NB4 (cell line): ENCODE data around the gene TMPRSS12.
"Not testable (repeated sequence)": the region's sequence is repeated elsewhere in the genome, so short reads cannot be mapped to it uniquely, and the experiment has no call there.

Source experiments
- DNase-seq: peaks from one replicate; pipeline ENCODE4 v3.0.0; 2010; ENCODE audit warnings: low read depth
- H3K4me3 ChIP-seq: one replicate; pipeline ENCODE4 v1.5.1; 2011; ENCODE audit warnings: mild to moderate bottlenecking, low read depth, low read length, moderate library complexity
- CTCF ChIP-seq: IDR thresholded peaks from one replicate; pipeline ENCODE4 v1.5.1; 2012; ENCODE audit warnings: low read depth, low read length
- MAX ChIP-seq: IDR thresholded peaks from 2 replicates; pipeline ENCODE4 v1.6.1; 2011; ENCODE audit warnings: low read depth, low read length
- MYC ChIP-seq: IDR thresholded peaks from 2 replicates; pipeline ENCODE4 v1.6.1; 2011; ENCODE audit warnings: low read depth, low read length
- POLR2A ChIP-seq: IDR thresholded peaks from 2 replicates; pipeline ENCODE4 v1.6.1; 2011; ENCODE audit warnings: mild to moderate bottlenecking; ENCODE audit not compliant: insufficient read length; ENCODE audit errors: extremely low read depth

Gene TMPRSS12

GRCh38 chr12:50848963-50849362, 6.2 kb downstream of the TMPRSS12 start:
- TF ChIP-seq POLR2A: no peak
- no peak for TF ChIP-seq MAX
- TF ChIP-seq MYC: no peak
- no peak for DNase-seq
- no peak overlapping the region for H3K4me3 ChIP-seq

GRCh38 chr12:50855218-50855617, 12.5 kb downstream of the TMPRSS12 start:
- DNase-seq, H3K4me3 ChIP-seq: not testable (repeated sequence)

GRCh38 chr12:50855679-50856078, 13.0 kb downstream of the TMPRSS12 start:
- not testable (repeated sequence) for DNase-seq, H3K4me3 ChIP-seq

GRCh38 chr12:50859621-50860310, 17.0 kb downstream of the TMPRSS12 start:
- no peak for DNase-seq
- no peak for TF ChIP-seq POLR2A
- TF ChIP-seq MYC: no peak
- no peak for TF ChIP-seq CTCF
- no peak for TF ChIP-seq MAX
- H3K4me3 ChIP-seq: no peak overlapping the region

- DNase-seq: no peak
- TF ChIP-seq CTCF (no peak), MYC (no peak), POLR2A (no peak), MAX (no peak)
- no peak overlapping the region for H3K4me3 ChIP-seq
Measured at GRCh38 chr12:50862316-50862715, 19.6 kb downstream of the TMPRSS12 start.

GRCh38 chr12:50865266-50865665, 22.5 kb downstream of the TMPRSS12 start:
- no peak overlapping the region for H3K4me3 ChIP-seq
- TF ChIP-seq POLR2A (no peak), CTCF (no peak), MAX (no peak), MYC (no peak)
- no peak for DNase-seq

GRCh38 chr12:50868881-50869280, 26.2 kb downstream of the TMPRSS12 start:
- DNase-seq, H3K4me3 ChIP-seq: not testable (repeated sequence)

- no peak overlapping the region for H3K4me3 ChIP-seq
- DNase-seq: no peak
- no peak for TF ChIP-seq POLR2A
- TF ChIP-seq MYC: no peak
- no peak for TF ChIP-seq CTCF
- no peak for TF ChIP-seq MAX
Measured at GRCh38 chr12:50882563-50882962, 39.8 kb downstream of the TMPRSS12 start.
